NB4 (cell line): Measurements from ENCODE around the gene TEFM.

ENCODE experiments used
- DNase-seq: peaks from one replicate; pipeline ENCODE4 v3.0.0; 2010; ENCODE audit warnings: low read depth
- H3K4me3 ChIP-seq: one replicate; pipeline ENCODE4 v1.5.1; 2011; ENCODE audit warnings: mild to moderate bottlenecking, low read depth, low read length, moderate library complexity
- CTCF ChIP-seq: IDR thresholded peaks from one replicate; pipeline ENCODE4 v1.5.1; 2012; ENCODE audit warnings: low read depth, low read length
- MAX ChIP-seq: IDR thresholded peaks from 2 replicates; pipeline ENCODE4 v1.6.1; 2011; ENCODE audit warnings: low read depth, low read length
- MYC ChIP-seq: IDR thresholded peaks from 2 replicates; pipeline ENCODE4 v1.6.1; 2011; ENCODE audit warnings: low read depth, low read length
- POLR2A ChIP-seq: IDR thresholded peaks from 2 replicates; pipeline ENCODE4 v1.6.1; 2011; ENCODE audit warnings: mild to moderate bottlenecking; ENCODE audit not compliant: insufficient read length; ENCODE audit errors: extremely low read depth

The TEFM gene

DNA sequence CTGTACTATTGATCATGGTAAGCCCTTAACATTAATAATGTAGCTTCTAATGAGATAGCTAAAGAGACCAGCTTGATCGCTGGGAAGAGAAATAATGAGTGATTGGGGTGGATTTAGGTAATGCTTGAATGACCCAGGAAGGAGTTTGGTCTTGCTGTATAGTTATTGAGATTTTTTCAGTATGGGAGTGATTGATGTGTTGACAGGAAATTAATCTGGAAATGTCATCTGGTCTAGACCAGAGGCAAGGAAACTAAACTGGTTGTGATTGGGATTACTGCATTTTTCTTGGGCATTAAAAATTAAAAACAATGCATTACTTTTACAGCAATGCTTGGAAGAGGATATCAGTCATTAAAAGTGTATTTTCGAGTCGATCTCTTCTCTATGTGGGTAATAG is 11.8 kb downstream of the TEFM start:
- no peak overlapping the region for H3K4me3 ChIP-seq
- no peak for DNase-seq
- TF ChIP-seq MYC (no peak), MAX (no peak), POLR2A (no peak), CTCF (no peak)

DNA sequence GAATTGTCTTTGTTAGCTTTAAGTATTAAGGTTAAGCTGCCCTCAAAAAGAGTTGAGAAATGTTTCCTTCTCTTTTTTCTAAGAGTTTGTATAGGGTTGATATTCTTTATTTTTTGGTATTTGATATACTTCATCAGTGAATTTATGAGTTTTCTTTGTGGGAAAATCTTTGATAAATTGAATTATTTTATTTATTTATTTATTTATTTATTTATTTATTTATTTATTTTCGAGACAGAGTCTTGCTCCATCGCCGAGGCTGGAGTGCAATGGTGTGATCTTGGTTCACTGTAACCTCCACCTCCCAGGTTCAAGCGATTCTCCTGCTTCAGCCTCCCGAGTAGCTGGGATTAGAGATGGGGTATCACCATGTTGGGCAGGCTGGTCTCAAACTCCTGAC is 19.9 kb downstream of the TEFM start:
- no peak for TF ChIP-seq CTCF
- TF ChIP-seq MYC, result no peak
- TF ChIP-seq POLR2A, result no peak
- TF ChIP-seq MAX, result no peak
- H3K4me3 ChIP-seq, result no peak overlapping the region
- DNase-seq, result no peak

- no peak for TF ChIP-seq POLR2A
- TF ChIP-seq MYC, result no peak
- no peak for TF ChIP-seq CTCF
- no peak for TF ChIP-seq MAX
- no peak overlapping the region for H3K4me3 ChIP-seq
- no peak for DNase-seq
Observed at GRCh38 chr17:30869005-30869404, 37.0 kb downstream of the TEFM start.

DNA sequence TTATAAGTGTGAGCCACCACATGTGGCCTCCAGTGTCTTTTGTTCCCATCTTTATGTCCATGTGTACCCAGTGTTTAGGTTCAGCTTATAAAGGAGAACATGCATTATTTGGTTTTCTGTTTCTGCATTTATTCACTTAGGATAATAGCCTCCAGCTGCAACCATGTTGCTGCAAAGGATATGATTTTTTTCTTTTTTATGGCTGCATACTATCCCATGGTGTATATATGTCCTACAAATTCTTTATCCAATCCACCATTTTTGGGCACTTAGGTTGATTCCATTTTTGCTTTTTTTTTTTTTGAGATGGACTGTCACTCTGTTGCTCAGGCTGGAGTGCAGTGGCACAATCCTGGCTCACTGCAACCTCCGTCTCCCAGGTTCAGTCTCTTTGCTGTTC is 41.4 kb downstream of the TEFM start:
- TF ChIP-seq POLR2A (no peak), CTCF (no peak), MAX (no peak), MYC (no peak)
- no peak overlapping the region for H3K4me3 ChIP-seq
- DNase-seq, result no peak

DNA sequence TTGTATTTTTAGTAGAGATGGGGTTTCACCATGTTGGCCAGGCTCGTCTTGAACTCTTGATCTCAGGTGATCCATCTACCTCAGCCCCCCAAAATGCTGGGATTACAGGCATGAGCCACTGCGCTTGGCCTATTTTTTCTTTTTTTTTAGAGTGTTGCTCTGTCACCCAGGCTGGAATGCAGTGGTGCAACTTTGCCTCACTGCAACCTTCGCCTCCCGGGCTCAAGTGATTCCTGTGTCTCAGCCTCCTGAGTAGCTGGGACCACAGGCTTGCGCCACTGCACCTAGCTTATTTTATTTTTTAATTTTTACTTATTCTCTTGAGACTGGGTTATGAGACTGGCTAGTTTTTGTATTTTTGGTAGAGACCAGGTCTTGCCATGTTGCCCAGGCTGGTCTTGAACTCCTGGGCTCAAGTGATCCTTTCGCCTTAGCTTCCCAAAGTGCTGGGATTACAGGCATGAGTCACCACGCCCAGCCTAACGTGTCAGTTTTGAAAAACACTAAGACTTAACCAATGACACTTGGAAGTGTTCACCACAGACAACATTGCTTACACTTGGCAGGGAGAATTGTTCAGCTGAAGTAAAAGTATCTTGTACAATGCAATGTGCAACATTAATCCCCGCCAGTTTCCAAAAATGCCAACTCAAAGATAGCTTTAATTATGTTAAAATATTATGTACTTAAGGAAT is 47.3 kb downstream of the TEFM start:
- H3K4me3 ChIP-seq, result no peak overlapping the region
- DNase-seq, result no peak
- TF ChIP-seq MYC (no peak), CTCF (no peak), MAX (no peak)

- TF ChIP-seq CTCF (no peak), MYC (no peak), MAX (no peak), POLR2A (no peak)
- DNase-seq, result no peak
- no peak overlapping the region for H3K4me3 ChIP-seq
Observed at GRCh38 chr17:30854146-30854545, 51.9 kb downstream of the TEFM start.
